GM19395 (cell line): ENCODE data around the gene FAM149A.

Source experiments
- ATAC-seq: cut with Tn5 transposase; IDR thresholded peaks from one replicate; pipeline ENCODE4 v1.9.1; 2021; ENCODE audit warnings: mild to moderate bottlenecking, moderate library complexity; ENCODE audit not compliant: unreplicated experiment

The FAM149A gene

GRCh38 chr4:186104890-186105646 is 564 bp downstream of the FAM149A start:
- peak; percentile 35 for ATAC-seq

GRCh38 chr4:186105647-186106321 is 1.3 kb downstream of the FAM149A start:
- peak; percentile 38 for ATAC-seq

GRCh38 chr4:186107947-186108346 is 3.4 kb downstream of the FAM149A start:
- no peak for ATAC-seq

- ATAC-seq = no peak
Measured at GRCh38 chr4:186108391-186108790, 3.9 kb downstream of the FAM149A start.

GRCh38 chr4:186109245-186109644 is 4.7 kb downstream of the FAM149A start:
- no peak for ATAC-seq

- no peak for ATAC-seq
Measured at GRCh38 chr4:186116697-186117096, 12.2 kb downstream of the FAM149A start.

GRCh38 chr4:186118582-186118981 is 14.1 kb downstream of the FAM149A start:
- no peak for ATAC-seq

GRCh38 chr4:186121057-186121456 is 16.6 kb downstream of the FAM149A start:
- ATAC-seq = no peak

- ATAC-seq = no peak
Measured at GRCh38 chr4:186128842-186129241, 24.3 kb downstream of the FAM149A start.

- ATAC-seq = no peak
Measured at GRCh38 chr4:186131935-186132334, 27.4 kb downstream of the FAM149A start.

GRCh38 chr4:186132577-186133242 is 28.2 kb downstream of the FAM149A start:
- ATAC-seq = no peak

- peak; percentile 100 for ATAC-seq
Measured at GRCh38 chr4:186134257-186134656, 29.8 kb downstream of the FAM149A start.

- no peak for ATAC-seq
Measured at GRCh38 chr4:186134861-186135260, 30.4 kb downstream of the FAM149A start.

- no peak for ATAC-seq
Measured at GRCh38 chr4:186137196-186137794, 32.8 kb downstream of the FAM149A start.

GRCh38 chr4:186144198-186144945 is 39.9 kb downstream of the FAM149A start:
- peak; percentile 48 for ATAC-seq

GRCh38 chr4:186144946-186145569 is 40.6 kb downstream of the FAM149A start:
- peak; percentile 39 for ATAC-seq

- ATAC-seq = no peak
Measured at GRCh38 chr4:186146458-186146857, 42.0 kb downstream of the FAM149A start.

- no peak for ATAC-seq
Measured at GRCh38 chr4:186148336-186148975, 44.0 kb downstream of the FAM149A start.

GRCh38 chr4:186149872-186150271 is 45.4 kb downstream of the FAM149A start:
- ATAC-seq = no peak

GRCh38 chr4:186150926-186151325 is 46.4 kb downstream of the FAM149A start:
- no peak for ATAC-seq
